Gastroesophageal sphincter (tissue), 4 donors: ENCODE results near the gene CPHXL2. TPM values are rescaled to one million over a fixed set of nuclear protein-coding genes. Genes with fewer than 3 reads are reported as not detected.

ENCODE experiments used
- ATAC-seq: fragments of 150-250 bp; one replicate; pipeline ENCODE4 v1.9.1; 2016; ENCODE audit warnings: mild to moderate bottlenecking, moderate library complexity
- H3K27ac ChIP-seq, 4 donors: fragments of 200-600 bp; sonication (generic) in 3 of 4; 1 replicate in 3 of 4; 2 replicates in 1 of 4; pipeline ENCODE4 v1.5.1; 2016 to 2019
- H3K27me3 ChIP-seq: fragments of 200-600 bp; sonication (generic); one replicate; pipeline ENCODE4 v1.5.1; 2019
- H3K36me3 ChIP-seq, 2 donors: fragments of 200-600 bp; sonication (generic); one replicate each; pipeline ENCODE4 v1.5.1; 2019; ENCODE audit warnings: control low read depth in 1 of 2
- H3K4me1 ChIP-seq, 3 donors: fragments of 200-600 bp; sonication (generic); 1 replicate in 2 of 3; 2 replicates in 1 of 3; pipeline ENCODE4 v1.5.1; 2016 to 2019; ENCODE audit warnings: control low read depth in 2 of 3
- H3K4me3 ChIP-seq, 2 donors: fragments of 200-600 bp; sonication (generic); one replicate each; pipeline ENCODE4 v1.5.1; 2019; ENCODE audit warnings: mild to moderate bottlenecking in 1 of 2, moderate library complexity in 1 of 2
- H3K9me3 ChIP-seq, 3 donors: fragments of 200-600 bp; sonication (generic); one replicate each; pipeline ENCODE4 v1.5.1; 2017 to 2019; ENCODE audit warnings: control low read depth in 2 of 3
- EP300 ChIP-seq: sonication (generic); formaldehyde crosslinking; IDR thresholded peaks from one replicate; pipeline ENCODE4 v1.6.1; 2017; ENCODE audit warnings: antibody characterized with exemption, mild to moderate bottlenecking
- POLR2A ChIP-seq, 2 donors: fragments of 450-650 bp; IDR thresholded peaks; one replicate each; pipeline ENCODE4 v1.6.1; 2017; ENCODE audit warnings: antibody characterized with exemption in 2 of 2, mild to moderate bottlenecking in 2 of 2, moderate library complexity in 1 of 2
- POLR2AphosphoS5 ChIP-seq: sonication (generic); formaldehyde crosslinking; IDR thresholded peaks from one replicate; pipeline ENCODE4 v1.6.1; 2017; ENCODE audit warnings: antibody characterized with exemption
- WGBS, 2 donors: methylation state at CpG; one replicate each; pipeline ENCODE4 v1.1.5; 2018; ENCODE audit warnings: low coverage in 1 of 2; 5-methylcytosine and 5-hydroxymethylcytosine counted together
- total RNA-seq, 4 donors: library from RNA; depleted of rRNA; stranded (reverse); fragments of >200 nt; gene quantifications; one replicate each; pipeline ENCODE4 v1.1.0, GENCODE V29; 2016
- TF ChIP-seq, protein P1 (sequence below), 4 experiments: fragments of 200-600 bp in 2 of 4; fragments of 450-650 bp in 2 of 4; sonication (generic) in 1 of 4; IDR thresholded peaks; one replicate each; pipeline ENCODE4 v1.5.1; 2017 to 2019; ENCODE audit warnings: antibody characterized with exemption in 4 of 4, mild to moderate bottlenecking in 2 of 4, moderate library complexity in 2 of 4

Gene CPHXL2
- total RNA-seq, 4 donors from 2014 or later: not detected

DNA sequence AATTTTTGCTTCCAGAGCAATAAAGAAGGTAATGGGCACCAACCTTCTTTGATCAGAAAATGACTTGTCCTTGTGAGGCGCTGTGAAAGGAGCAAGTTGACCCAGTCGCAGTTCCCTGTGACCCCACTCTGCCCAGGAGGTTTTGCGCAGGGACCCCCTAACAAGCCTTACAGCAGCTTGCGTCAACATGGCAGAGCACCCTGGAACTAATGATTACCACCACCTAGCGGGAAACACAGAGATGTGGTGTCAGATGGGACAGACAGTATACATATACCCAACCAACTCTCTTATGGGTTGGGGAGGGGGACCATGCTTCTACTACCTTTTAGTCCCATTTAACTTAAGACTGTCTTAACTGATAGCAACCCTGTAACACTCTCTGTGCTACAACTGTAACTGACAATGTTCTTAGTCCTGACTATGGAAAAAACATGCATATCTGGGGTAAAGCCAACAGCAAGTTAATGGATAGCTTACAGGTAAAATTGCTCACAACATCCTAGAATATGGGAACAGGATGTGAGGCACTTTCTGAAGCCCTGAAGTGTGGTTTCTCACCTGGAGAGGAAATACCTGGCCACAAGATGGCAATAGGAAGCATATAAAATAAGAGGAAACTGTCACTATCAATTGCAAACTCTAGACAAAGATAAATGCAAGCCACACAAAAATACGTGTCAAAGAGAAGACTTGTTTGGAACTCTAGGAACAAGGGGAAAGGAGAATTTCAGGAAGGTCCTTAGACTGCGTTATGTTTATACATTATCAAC lies 32.4 kb downstream of the CPHXL2 start:
- 81 to 89% methylated on average over 3 to 6 of the region's 7 CpGs for WGBS, 2 donors
- no peak for ATAC-seq
- H3K36me3 ChIP-seq: peaks cover 0 to 62% of the 10 kb centered on the region in 2 donors
- TF ChIP-seq EP300: no peak
- no peak for TF ChIP-seq POLR2A (IDR thresholded peaks at IDR 0.05)
- TF ChIP-seq, protein P1, sequence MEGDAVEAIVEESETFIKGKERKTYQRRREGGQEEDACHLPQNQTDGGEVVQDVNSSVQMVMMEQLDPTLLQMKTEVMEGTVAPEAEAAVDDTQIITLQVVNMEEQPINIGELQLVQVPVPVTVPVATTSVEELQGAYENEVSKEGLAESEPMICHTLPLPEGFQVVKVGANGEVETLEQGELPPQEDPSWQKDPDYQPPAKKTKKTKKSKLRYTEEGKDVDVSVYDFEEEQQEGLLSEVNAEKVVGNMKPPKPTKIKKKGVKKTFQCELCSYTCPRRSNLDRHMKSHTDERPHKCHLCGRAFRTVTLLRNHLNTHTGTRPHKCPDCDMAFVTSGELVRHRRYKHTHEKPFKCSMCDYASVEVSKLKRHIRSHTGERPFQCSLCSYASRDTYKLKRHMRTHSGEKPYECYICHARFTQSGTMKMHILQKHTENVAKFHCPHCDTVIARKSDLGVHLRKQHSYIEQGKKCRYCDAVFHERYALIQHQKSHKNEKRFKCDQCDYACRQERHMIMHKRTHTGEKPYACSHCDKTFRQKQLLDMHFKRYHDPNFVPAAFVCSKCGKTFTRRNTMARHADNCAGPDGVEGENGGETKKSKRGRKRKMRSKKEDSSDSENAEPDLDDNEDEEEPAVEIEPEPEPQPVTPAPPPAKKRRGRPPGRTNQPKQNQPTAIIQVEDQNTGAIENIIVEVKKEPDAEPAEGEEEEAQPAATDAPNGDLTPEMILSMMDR (IDR thresholded peaks at IDR 0.05): no peak
- TF ChIP-seq POLR2AphosphoS5: no peak
- H3K27me3 ChIP-seq: no peaks in the 10 kb centered on the region
- H3K4me3 ChIP-seq: no peak overlapping the region
- H3K27ac ChIP-seq: no peak overlapping the region
- no peaks in the 10 kb centered on the region for H3K9me3 ChIP-seq
- peaks cover 0 to 46% (median 13%) of the 10 kb centered on the region in 3 donors for H3K4me1 ChIP-seq

DNA sequence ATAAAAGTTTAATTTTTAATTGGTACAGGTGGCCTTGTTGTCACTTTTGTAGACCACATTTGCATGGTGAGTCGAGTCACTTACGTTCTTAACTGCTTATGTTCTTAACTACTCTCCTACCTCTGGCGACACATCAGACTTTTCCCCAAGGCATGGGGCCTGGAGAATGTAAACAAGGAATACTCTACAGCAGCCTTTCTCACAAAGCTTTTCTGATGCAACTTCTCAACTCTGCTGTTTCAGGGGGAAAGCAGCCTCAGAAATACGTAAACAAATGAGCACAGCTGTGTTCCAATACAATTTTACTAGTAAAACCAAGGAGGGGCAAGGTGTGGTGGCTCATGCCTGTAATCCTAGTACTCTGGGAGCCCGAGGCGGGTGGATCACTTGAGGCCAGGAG lies 36.2 kb downstream of the CPHXL2 start:
- no peak for ATAC-seq
- peaks cover 0 to 97% of the 10 kb centered on the region in 2 donors for H3K36me3 ChIP-seq
- TF ChIP-seq, protein P1 (IDR thresholded peaks at IDR 0.05): no peak
- no peak for TF ChIP-seq EP300
- TF ChIP-seq POLR2AphosphoS5: no peak
- TF ChIP-seq POLR2A (IDR thresholded peaks at IDR 0.05): no peak

GRCh38 chr16:75635036-75635435 lies 41.8 kb downstream of the CPHXL2 start:
- Histone ChIP-seq H3K27ac (no peak overlapping the region), H3K36me3 (peaks cover 7 to 100% of the 10 kb centered on the region in 2 donors), H3K4me3 (no peak overlapping the region), H3K4me1 (no peaks in the 10 kb centered on the region), H3K9me3 (no peaks in the 10 kb centered on the region), H3K27me3 (no peaks in the 10 kb centered on the region)
- ATAC-seq: no peak
- WGBS, 2 donors: 74 to 88% methylated on average over 3 of the region's 3 CpGs
- TF ChIP-seq POLR2A (IDR thresholded peaks at IDR 0.05): no peak
- TF ChIP-seq, protein P1 (IDR thresholded peaks at IDR 0.05): no peak
- no peak for TF ChIP-seq POLR2AphosphoS5
- TF ChIP-seq EP300: no peak

More for the DNA sequence above, 36.2 kb downstream of the CPHXL2 start:
- Histone ChIP-seq H3K27me3 (no peaks in the 10 kb centered on the region), H3K27ac (no peak overlapping the region), H3K9me3 (no peaks in the 10 kb centered on the region), H3K4me1 (peaks cover 0 to 34% (median 6%) of the 10 kb centered on the region in 3 donors), H3K4me3 (no peak overlapping the region)
- 68 to 85% methylated on average over 3 to 5 of the region's 6 CpGs for WGBS, 2 donors

GRCh38 chr16:75632857-75633256 lies 44.0 kb downstream of the CPHXL2 start:
- H3K4me3 ChIP-seq: no peak overlapping the region
- TF ChIP-seq POLR2A (IDR thresholded peaks at IDR 0.05): no peak
- no peak for TF ChIP-seq POLR2AphosphoS5
- TF ChIP-seq, protein P1 (IDR thresholded peaks at IDR 0.05): no peak
- TF ChIP-seq EP300: no peak
- no peak overlapping the region for H3K27ac ChIP-seq
- whole genome bisulfite sequencing, 2 donors: 76 to 90% methylated on average over 5 to 7 of the region's 8 CpGs
- ATAC-seq: no peak
- no peaks in the 10 kb centered on the region for H3K27me3 ChIP-seq
- H3K9me3 ChIP-seq: no peaks in the 10 kb centered on the region
- H3K36me3 ChIP-seq: peaks cover 7 to 100% of the 10 kb centered on the region in 2 donors
- H3K4me1 ChIP-seq: no peaks in the 10 kb centered on the region

GRCh38 chr16:75630052-75630451 lies 46.8 kb downstream of the CPHXL2 start:
- no peaks in the 10 kb centered on the region for H3K9me3 ChIP-seq
- no peak overlapping the region for H3K27ac ChIP-seq
- H3K4me1 ChIP-seq: no peaks in the 10 kb centered on the region
- TF ChIP-seq POLR2AphosphoS5: no peak
- TF ChIP-seq POLR2A (IDR thresholded peaks at IDR 0.05): no peak
- TF ChIP-seq, protein P1 (IDR thresholded peaks at IDR 0.05): no peak
- no peak for TF ChIP-seq EP300
- H3K36me3 ChIP-seq: peaks cover 7 to 100% of the 10 kb centered on the region in 2 donors
- no peak for ATAC-seq
- H3K27me3 ChIP-seq: no peaks in the 10 kb centered on the region
- no peak overlapping the region for H3K4me3 ChIP-seq
- 60 to 92% methylated on average over 1 to 2 of the region's 3 CpGs for WGBS, 2 donors
